GM21367 (cell line): ENCODE measurements around the gene ARAP2.

Experiments
- ATAC-seq: cut with Tn5 transposase; IDR thresholded peaks from one replicate; pipeline ENCODE4 v1.9.1; 2021; ENCODE audit not compliant: unreplicated experiment

The ARAP2 gene

GRCh38 chr4:36043901-36044300 lies 200.4 kb downstream of the ARAP2 start:
- ATAC-seq, result no peak

DNA sequence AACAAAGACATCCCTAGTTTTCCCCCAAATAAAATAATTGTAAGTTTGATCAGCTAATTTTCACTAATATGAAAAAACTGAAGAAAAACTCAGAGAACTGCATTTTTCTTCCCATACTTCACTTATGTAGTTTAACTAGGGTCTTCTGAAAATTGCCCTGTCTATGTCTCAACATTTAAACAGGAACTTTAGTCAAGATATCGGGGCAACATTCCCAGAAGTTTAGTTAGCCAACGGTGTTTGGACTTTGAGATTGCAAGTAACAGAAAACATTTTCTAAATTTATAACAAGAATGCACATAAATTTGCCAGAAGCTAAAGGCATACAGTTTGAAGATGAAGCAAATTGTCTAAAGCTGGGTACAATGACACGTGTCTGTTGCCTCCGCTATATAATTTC lies 201.1 kb downstream of the ARAP2 start:
- no peak for ATAC-seq

DNA sequence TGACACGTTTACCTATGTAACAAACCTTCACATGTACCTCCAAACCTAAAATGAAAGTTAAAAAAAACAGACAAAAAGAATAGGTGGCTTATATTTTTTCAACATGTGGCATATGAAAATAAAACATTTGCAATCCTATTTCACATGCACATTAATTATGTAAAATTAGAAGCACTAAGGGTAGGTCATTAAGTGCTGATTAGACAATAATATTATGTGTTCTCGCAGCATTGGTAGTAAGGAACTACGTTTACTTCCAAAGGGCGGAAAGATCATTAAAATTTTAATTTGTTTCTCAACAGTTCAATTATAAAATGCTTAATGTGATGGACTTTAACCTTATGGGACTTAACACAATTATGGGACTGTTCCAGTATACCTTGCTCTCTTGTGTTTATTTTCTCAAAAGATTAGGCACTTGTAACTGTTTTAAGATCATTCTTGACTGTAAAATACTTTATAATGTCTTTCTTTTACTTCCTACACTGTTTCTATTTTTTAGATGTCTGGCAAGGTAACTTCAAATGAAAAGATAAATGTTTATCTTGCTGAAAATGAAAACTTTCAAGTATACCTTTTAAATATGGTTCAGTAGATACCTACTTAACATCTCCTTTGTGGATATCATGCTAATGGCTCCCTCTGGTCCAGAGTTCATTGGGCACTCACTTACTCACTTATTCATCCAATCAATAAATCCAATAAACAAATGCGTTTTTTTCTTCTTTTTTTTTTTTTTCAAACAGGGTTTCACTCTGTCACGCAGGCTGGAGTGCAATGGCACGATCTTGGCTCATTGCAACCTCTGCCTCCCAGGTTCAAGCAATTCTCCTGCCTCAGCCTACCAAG lies 202.0 kb downstream of the ARAP2 start:
- no peak for ATAC-seq

DNA sequence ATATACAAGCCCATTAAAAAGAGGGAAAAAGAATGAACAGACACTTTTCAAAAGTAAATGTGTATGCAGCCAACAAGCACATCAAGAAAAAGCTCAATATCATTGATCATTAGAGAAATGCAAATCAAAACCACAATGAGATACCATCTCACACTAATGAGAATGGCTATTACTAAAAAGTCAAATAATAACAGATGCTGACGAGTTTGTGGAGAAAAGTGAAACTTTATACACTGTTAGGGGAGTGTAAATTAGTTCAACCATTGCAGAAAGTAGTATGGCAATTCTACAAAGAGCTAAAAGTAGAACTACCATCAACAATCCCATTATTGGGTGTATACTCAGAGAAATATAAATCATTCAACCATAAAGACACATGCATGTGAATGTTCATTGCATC lies 203.0 kb downstream of the ARAP2 start:
- no peak for ATAC-seq

DNA sequence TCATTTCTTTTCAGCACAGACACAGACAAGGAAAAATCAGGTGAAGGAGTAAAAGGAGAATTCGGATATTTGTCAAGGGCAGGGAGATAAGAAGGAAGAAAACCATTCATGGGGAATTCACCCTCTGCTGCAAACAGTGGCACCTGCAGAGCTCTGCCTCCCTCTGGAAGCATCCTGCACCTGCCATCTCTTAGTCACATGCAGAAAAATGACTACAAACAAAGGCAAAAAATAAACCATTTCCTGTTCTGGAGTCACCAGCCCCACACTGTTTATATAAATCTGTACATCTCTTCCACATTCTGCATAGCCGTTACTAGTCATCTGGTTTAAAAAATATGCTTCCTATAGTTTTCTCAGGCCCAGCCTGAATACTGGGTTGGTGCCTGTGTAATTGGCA lies 205.3 kb downstream of the ARAP2 start:
- no peak for ATAC-seq

DNA sequence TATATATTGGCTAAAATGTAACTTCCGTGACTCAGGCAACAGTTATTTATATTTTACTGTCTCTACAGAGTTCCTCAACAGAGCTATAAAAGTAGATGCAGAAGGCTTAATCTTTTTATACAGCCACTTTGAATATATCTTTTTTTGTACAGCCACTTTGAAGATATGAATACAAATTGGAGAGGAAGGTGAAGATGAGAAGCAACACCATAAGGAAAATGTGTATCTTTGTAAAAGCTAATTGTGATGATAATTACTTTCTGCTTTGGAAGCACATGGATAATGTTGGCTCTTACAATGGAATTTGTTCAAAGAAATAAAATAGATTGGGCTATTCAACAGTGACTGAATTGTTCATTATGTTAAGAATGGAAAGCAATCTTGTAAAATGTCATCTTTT lies 205.8 kb downstream of the ARAP2 start:
- ATAC-seq, result no peak

- no peak for ATAC-seq
Observed at GRCh38 chr4:36037127-36037526, 207.2 kb downstream of the ARAP2 start.

DNA sequence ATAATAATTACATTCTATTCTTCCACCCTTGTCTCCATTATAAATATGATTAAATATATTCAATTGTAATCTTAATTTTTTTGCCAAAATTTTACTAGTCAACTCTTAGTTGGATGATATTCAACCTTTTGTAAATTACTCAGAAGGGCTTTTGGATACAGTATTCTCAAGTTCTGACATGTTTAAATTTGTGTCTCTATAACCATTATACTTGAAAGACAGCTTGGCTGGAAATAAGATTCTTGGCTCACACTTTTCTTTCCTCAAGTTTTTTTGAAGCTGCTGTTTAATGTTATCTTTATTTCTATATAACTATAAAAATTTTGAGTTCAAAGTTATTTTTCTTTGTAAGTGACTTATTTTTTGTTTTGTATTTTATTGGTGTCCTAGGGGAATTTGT lies 214.4 kb downstream of the ARAP2 start:
- ATAC-seq, result no peak

GRCh38 chr4:36027203-36027602 lies 217.1 kb downstream of the ARAP2 start:
- no peak for ATAC-seq

DNA sequence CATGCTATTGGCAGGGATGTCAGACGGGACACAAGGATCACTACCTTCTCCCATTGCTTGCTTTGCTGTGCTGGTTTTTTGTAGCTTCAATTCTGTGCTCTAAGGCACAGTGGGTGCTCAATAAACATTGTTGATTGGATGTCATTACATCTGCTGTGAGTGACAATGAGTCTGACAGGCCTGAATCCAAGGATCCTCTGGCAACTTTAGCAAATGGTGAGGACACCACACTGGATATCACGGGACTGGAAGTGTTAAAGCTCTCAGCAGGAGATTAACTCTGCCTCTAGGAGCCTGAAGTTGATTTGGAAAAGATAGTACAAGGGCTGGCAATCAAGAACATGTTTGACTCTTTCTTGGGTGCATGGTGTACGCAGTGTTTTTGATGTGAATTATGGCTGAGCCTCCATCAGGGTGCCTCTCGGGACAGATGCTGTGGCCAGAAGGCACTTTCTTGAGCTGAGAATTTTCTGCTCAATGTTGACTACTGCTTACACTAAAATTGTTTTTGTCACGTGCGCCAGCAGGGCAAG lies 217.9 kb downstream of the ARAP2 start:
- ATAC-seq, result no peak

DNA sequence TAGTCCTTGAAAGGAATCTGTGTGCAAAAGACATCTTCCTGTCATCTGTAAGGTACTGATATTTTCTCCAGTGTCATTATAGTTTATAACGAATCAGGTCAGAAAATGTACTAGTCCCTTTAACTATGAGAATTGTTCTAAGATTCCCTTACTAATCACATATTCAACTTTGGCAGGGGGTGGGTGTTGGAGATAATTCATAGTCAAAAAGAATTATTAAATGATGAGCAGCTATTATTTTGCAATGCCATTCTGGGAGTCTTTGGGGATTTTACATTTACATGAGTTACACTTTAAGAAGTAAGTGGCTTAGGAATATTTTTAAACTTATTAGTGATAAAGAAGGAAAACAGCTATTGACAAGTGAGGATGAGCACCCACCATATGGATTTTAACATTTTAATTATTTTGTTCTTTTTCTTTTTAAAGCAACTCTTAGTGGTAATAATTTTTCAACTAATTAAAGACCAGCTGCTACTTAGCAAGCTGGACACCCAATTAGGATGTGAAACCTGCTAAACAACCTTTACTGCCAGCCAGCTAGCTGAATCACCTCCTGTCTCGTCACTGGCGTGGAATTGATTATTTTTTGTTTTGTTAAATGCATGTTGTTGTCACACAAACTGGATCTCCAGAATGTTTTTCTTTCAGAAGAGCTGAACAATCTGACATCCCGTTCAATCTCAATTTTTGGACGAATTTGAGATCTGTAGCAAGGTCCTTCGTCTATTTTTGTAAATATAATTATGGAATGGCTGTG lies 219.2 kb downstream of the ARAP2 start:
- no peak for ATAC-seq

DNA sequence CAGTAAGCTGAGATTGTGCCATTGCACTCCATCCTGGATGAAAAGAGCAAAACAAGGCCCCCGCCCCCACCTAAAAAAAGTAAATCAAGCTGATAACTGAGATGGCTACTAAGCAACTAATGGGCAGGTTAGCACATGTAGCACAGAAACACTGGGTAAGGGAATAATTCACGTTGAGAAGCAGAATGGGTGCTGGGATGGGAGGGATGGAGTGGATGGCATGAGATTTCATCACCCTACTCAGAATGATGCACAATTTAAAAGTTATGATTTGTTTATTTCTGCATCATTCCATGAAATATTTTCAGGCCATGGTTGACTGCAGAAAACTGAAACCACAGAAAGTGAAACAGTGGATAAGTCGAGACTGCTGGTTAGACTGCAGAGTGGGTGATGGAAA lies 224.0 kb downstream of the ARAP2 start:
- no peak for ATAC-seq
